HCT116 (cell line): ENCODE data around the gene CISD3. TPM values are rescaled to one million over a fixed set of nuclear protein-coding genes. Genes with fewer than 3 reads are reported as not detected.

ENCODE experiments used
- ATAC-seq: fragments of 200-7000 bp; cut with Tn5 transposase; 2 replicates; pipeline ENCODE4 v1.9.1; 2020; ENCODE audit warnings: mild to moderate bottlenecking, moderate library complexity
- BruUV-seq: library from RNA; stranded (reverse); fragments of 400-500 nt; replicated peaks from 2 replicates; lab custom pipeline; 2021; lab: Mats Ljungman, UMichigan
- CTCF ChIA-PET: fragments of 300-600 bp; sonication (Branson Sonifier 250); formaldehyde crosslinking; loops from one replicate; lab custom pipeline; 2021; ENCODE audit warnings: antibody characterized with exemption; lab: Charles Lee
- POLR2A ChIA-PET: fragments of 300-600, 350-600 bp; sonication (Branson Sonifier 250); formaldehyde crosslinking; loops from one replicate; lab custom pipeline; 2021; ENCODE audit warnings: antibody characterized with exemption; lab: Charles Lee
- RAD21 ChIA-PET, 2 experiments: fragments of 300-600 bp; sonication (Branson Sonifier 250); formaldehyde crosslinking; loops; one replicate each; lab custom pipeline; 2023; ENCODE audit warnings: low total read pairs in 2 of 2; ENCODE audit not compliant: uncharacterized antibody in 2 of 2, unreplicated experiment in 2 of 2, low non-redundant PET in 1 of 2; lab: Charles Lee
- DNase-seq: peaks from one replicate; pipeline ENCODE4 v3.0.0-alpha.2; 2010; ENCODE audit warnings: low read depth, low spot score
- H2AFZ ChIP-seq: fragments of 200-600 bp; shearing (Covaris generic), sonication (generic); 2 replicates; pipeline ENCODE4 v1.6.1; 2017; ENCODE audit warnings: low read depth, mixed run types, mixed read lengths, antibody characterized with exemption, low read length; ENCODE audit not compliant: poor library complexity, severe bottlenecking
- H3K27ac ChIP-seq: 2 replicates; pipeline ENCODE4 v1.5.1; 2012; ENCODE audit warnings: low read depth, low read length
- H3K27me3 ChIP-seq: fragments of 200-600 bp; sonication (generic); 2 replicates; pipeline ENCODE4 v1.6.1; 2016; ENCODE audit warnings: mixed run types, low read length, mixed read lengths; ENCODE audit not compliant: insufficient read depth
- H3K36me3 ChIP-seq, 2 experiments: fragments of 200-500 bp in 1 of 2; fragments of 200-600 bp in 1 of 2; sonication (Bioruptor generic) in 1 of 2; sonication (generic) in 1 of 2; 2 replicates each; pipeline versions ENCODE4 v1.5.1 to v1.6.1; 2014 to 2016; ENCODE audit warnings: low read length in 2 of 2, inconsistent platforms in 1 of 2, mixed read lengths in 1 of 2, mixed run types in 1 of 2; ENCODE audit not compliant: insufficient read depth in 2 of 2, control insufficient read depth in 1 of 2
- H3K4me1 ChIP-seq, 2 experiments: fragments of 200-600 bp in 1 of 2; sonication (generic) in 1 of 2; 2 replicates each; pipeline versions ENCODE4 v1.5.1 to v1.6.1; 2012 to 2017; ENCODE audit warnings: low read length in 2 of 2, inconsistent platforms in 1 of 2, mild to moderate bottlenecking in 1 of 2, mixed read lengths in 1 of 2, mixed run types in 1 of 2, moderate library complexity in 1 of 2; ENCODE audit not compliant: insufficient read depth in 2 of 2, control insufficient read depth in 1 of 2
- H3K4me2 ChIP-seq: fragments of 200-600 bp; sonication (generic); 2 replicates; pipeline ENCODE4 v1.6.1; 2017; ENCODE audit warnings: mixed run types, low read length, mixed read lengths
- H3K4me3 ChIP-seq, 2 experiments: fragments of 200-600 bp in 1 of 2; sonication (generic) in 1 of 2; replicated peaks in 1 of 2; 2 replicates each; pipeline ENCODE4 v1.5.1; 2011 to 2016; ENCODE audit warnings: low read length in 2 of 2, control low read depth in 1 of 2, low read depth in 1 of 2, mild to moderate bottlenecking in 1 of 2, mixed read lengths in 1 of 2, mixed run types in 1 of 2
- H3K79me2 ChIP-seq: fragments of 200-600 bp; sonication (generic); 2 replicates; pipeline ENCODE4 v1.6.1; 2017; ENCODE audit warnings: mild to moderate bottlenecking, mixed run types, low read length, moderate library complexity, mixed read lengths; ENCODE audit not compliant: insufficient read depth
- H3K9ac ChIP-seq: fragments of 200-600 bp; sonication (generic); 2 replicates; pipeline ENCODE4 v1.6.1; 2016; ENCODE audit warnings: low read length, mixed read lengths
- H3K9me2 ChIP-seq: fragments of 200-600 bp; sonication (generic), shearing (Covaris generic); 2 replicates; pipeline ENCODE4 v1.6.1; 2017; ENCODE audit warnings: mixed run types, mild to moderate bottlenecking, moderate library complexity; ENCODE audit not compliant: insufficient read depth
- H3K9me3 ChIP-seq, 2 experiments: fragments of 200-500 bp in 1 of 2; fragments of 200-600 bp in 1 of 2; sonication (Bioruptor generic) in 1 of 2; sonication (generic) in 1 of 2; 2 replicates each; pipeline ENCODE4 v1.6.1; 2014 to 2017; ENCODE audit warnings: low read length in 2 of 2, mixed read lengths in 2 of 2, inconsistent platforms in 1 of 2, low read depth in 1 of 2, mild to moderate bottlenecking in 1 of 2, mixed run types in 1 of 2, moderate library complexity in 1 of 2; ENCODE audit not compliant: control insufficient read depth in 1 of 2, insufficient read depth in 1 of 2
- H4K20me1 ChIP-seq: fragments of 200-600 bp; sonication (generic), shearing (Covaris generic); 2 replicates; pipeline ENCODE4 v1.6.1; 2017; ENCODE audit warnings: mixed run types, mild to moderate bottlenecking, moderate library complexity; ENCODE audit not compliant: insufficient read depth
- CTCF ChIP-seq, 3 experiments: fragments of 200-600 bp in 1 of 3; sonication (generic) in 1 of 3; IDR thresholded peaks in 2 of 3; conservative IDR thresholded peaks in 1 of 3; 2 replicates each; pipeline ENCODE4 v1.5.1; 2012 to 2017; ENCODE audit warnings: low read depth in 2 of 3, low read length in 2 of 3, antibody characterized with exemption in 1 of 3, borderline replicate concordance in 1 of 3, control low read depth in 1 of 3, mild to moderate bottlenecking in 1 of 3, mixed read lengths in 1 of 3, mixed run types in 1 of 3, moderate library complexity in 1 of 3; ENCODE audit not compliant: insufficient read depth in 1 of 3
- EZH2phosphoT487 ChIP-seq: fragments of 200-600 bp; IDR thresholded peaks from 2 replicates; pipeline ENCODE4 v1.6.1; 2018; ENCODE audit warnings: antibody characterized with exemption, borderline replicate concordance
- MAX ChIP-seq: IDR thresholded peaks from 2 replicates; pipeline ENCODE4 v1.6.1; 2012
- POLR2A ChIP-seq: IDR thresholded peaks from 2 replicates; pipeline ENCODE4 v1.7.0; 2011; ENCODE audit warnings: borderline replicate concordance; ENCODE audit not compliant: insufficient read depth, insufficient read length; ENCODE audit errors: extremely low read depth
- TCF7L2 ChIP-seq: IDR thresholded peaks from 2 replicates; pipeline ENCODE4 v1.7.0; 2011; ENCODE audit warnings: borderline replicate concordance, inconsistent platforms; ENCODE audit not compliant: insufficient read depth, insufficient read length; ENCODE audit errors: extremely low read depth
- YY1 ChIP-seq: IDR thresholded peaks from 2 replicates; pipeline ENCODE4 v1.6.1; 2011; ENCODE audit warnings: low read length, low read depth, moderate library complexity, mild to moderate bottlenecking; ENCODE audit not compliant: insufficient replicate concordance; ENCODE audit errors: extremely low read depth
- intact Hi-C: fragments of 100-400 bp; cut with micrococcal nuclease; formaldehyde crosslinking; loops from 2 replicates; pipeline ENCODE4 v1.10.0; 2022
- total RNA-seq: library from RNA; stranded (reverse); gene quantifications from one replicate; pipeline ENCODE4 v1.2.1, GENCODE V29; 2021; ENCODE audit not compliant: unreplicated experiment
- TF ChIP-seq, protein P1 (sequence below): IDR thresholded peaks from 2 replicates; pipeline ENCODE4 v1.6.1; 2011; ENCODE audit warnings: mild to moderate bottlenecking, low read length, moderate library complexity; ENCODE audit not compliant: insufficient replicate concordance; ENCODE audit errors: extremely low read depth

Gene CISD3
- total RNA-seq, 1 experiment from 2014 or later: 50.2 TPM

DNA sequence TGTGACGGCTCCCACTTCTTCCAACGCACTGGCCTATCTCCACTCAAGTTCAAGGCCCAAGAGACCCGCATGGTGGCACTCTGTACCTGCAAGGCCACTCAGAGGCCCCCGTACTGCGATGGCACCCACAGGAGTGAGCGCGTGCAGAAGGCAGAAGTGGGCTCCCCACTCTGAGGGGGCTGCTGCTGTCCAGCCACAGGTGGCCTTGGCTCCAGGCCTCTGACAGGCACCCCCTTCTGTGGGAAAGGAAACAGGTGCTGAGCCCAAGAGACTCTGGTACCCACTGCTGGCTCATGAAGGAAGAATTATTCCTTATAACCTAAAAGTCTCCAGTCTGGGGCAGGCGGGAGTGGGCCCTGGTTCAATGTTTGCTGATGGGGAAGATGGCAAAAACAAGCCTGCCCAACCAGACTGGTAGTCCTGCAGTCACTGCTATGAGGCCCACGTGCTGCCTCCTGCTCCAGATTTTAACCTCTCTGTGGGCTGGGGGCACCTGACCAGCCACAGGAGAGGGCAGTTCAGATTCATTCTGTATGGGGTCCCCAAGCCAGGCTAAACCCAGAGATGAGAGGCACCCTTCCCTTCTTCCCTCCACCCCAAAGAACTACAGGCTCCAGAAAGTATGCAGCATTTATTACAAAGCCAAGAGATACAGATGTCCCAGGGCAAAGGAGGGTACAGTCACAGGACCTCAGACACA lies 3.3 kb downstream of the CISD3 start:
- ChIA-PET CTCF (interaction anchor here (2.5 kb wide), 1 partner anchor 56 kb away, joined by 19 read pairs; no protein-coding TSS in a partner anchor), POLR2A (no interaction called here), RAD21 (no interaction called here)
- no TSS peak for BruUV-seq
- H3K9ac ChIP-seq: no peak overlapping the region
- H3K27me3 ChIP-seq: no peaks in the 10 kb centered on the region
- peaks cover 11 to 36% of the 10 kb centered on the region in 2 experiments; a peak in 3 of 4 replicates for H3K4me1 ChIP-seq
- no peak for ATAC-seq
- H3K36me3 ChIP-seq: peaks cover 13 to 37% of the 10 kb centered on the region in 2 experiments
- peak; percentile 19 for TF ChIP-seq POLR2A
- no peak for TF ChIP-seq YY1
- no peak for TF ChIP-seq TCF7L2
- no peak overlapping the region for H3K4me2 ChIP-seq
- intact Hi-C loops: loop anchor here (10.0 kb wide), 1 partner anchor 421 kb away; the partner anchor contains the start of gene PLXDC1
- no peaks in the 10 kb centered on the region for H4K20me1 ChIP-seq
- peak overlapping the region; percentile 47; the same call in 1 of the 2 replicates for H3K27ac ChIP-seq
- no peak overlapping the region for H3K4me3 ChIP-seq
- H3K79me2 ChIP-seq: peaks cover 37% of the 10 kb centered on the region
- H2AFZ ChIP-seq: no peak overlapping the region
- H3K9me3 ChIP-seq: no peaks in the 10 kb centered on the region
- H3K9me2 ChIP-seq: no peaks in the 10 kb centered on the region
- DNase-seq: no peak

- peak; percentile 24; the same call in 1 of the 2 replicates for ATAC-seq
- Histone ChIP-seq H3K27ac (peak overlapping the region; percentile 47; the same call in 1 of the 2 replicates), H3K4me3 (no peak overlapping the region), H3K79me2 (peaks cover 37% of the 10 kb centered on the region), H3K9me3 (no peaks in the 10 kb centered on the region), H2AFZ (no peak overlapping the region), H3K4me1 (peaks cover 11 to 32% of the 10 kb centered on the region in 2 experiments; a peak in 3 of 4 replicates)
- peak; percentile 24 for DNase-seq
- TF ChIP-seq TCF7L2: no peak
- TF ChIP-seq, protein P1, sequence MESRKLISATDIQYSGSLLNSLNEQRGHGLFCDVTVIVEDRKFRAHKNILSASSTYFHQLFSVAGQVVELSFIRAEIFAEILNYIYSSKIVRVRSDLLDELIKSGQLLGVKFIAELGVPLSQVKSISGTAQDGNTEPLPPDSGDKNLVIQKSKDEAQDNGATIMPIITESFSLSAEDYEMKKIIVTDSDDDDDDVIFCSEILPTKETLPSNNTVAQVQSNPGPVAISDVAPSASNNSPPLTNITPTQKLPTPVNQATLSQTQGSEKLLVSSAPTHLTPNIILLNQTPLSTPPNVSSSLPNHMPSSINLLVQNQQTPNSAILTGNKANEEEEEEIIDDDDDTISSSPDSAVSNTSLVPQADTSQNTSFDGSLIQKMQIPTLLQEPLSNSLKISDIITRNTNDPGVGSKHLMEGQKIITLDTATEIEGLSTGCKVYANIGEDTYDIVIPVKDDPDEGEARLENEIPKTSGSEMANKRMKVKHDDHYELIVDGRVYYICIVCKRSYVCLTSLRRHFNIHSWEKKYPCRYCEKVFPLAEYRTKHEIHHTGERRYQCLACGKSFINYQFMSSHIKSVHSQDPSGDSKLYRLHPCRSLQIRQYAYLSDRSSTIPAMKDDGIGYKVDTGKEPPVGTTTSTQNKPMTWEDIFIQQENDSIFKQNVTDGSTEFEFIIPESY: no peak
- TF ChIP-seq MAX: no peak
- TF ChIP-seq EZH2phosphoT487: no peak
- TF ChIP-seq CTCF (IDR thresholded peaks at IDR 0.05 in 2 of 3, conservative IDR thresholded peaks at IDR 0.05 in 1 of 3; ENCODE audit: borderline replicate concordance in 1 of 3, insufficient read depth in 1 of 3, low read depth in 2 of 3, low read length in 2 of 3): peak in 2 of 3 experiments; percentile 43 to 51; a peak in 4 of 6 replicates
- no peak for TF ChIP-seq YY1
- no peak for TF ChIP-seq POLR2A
- TF ChIP-seq, all 23 proteins: peak for 1
- ChIA-PET RAD21 (interaction anchor here in 1 of 2 experiments (0.7 to 1.4 kb wide), 2 partner anchors 45 to 56 kb away, joined by 3 to 4 read pairs; no protein-coding TSS in a partner anchor), POLR2A (interaction anchor here (0.8 kb wide), 1 partner anchor 9 kb away, joined by 3 read pairs; no protein-coding TSS in a partner anchor), CTCF (interaction anchor here (0.9 to 2.5 kb wide), 13 partner anchors 12 to 176 kb away, joined by 3 to 19 read pairs (median 4); partner anchors contain the start of gene PCGF2)
- Histone ChIP-seq H3K4me2 (no peak overlapping the region), H3K36me3 (peaks cover 17 to 44% of the 10 kb centered on the region in 2 experiments), H3K9ac (no peak overlapping the region), H3K27me3 (no peaks in the 10 kb centered on the region), H4K20me1 (no peaks in the 10 kb centered on the region), H3K9me2 (no peaks in the 10 kb centered on the region)
- intact Hi-C loops: loop anchor here (10.0 kb wide), 1 partner anchor 421 kb away; the partner anchor contains the start of gene PLXDC1
- BruUV-seq: no TSS peak
Observed at GRCh38 chr17:38733982-38734973, 4.1 kb downstream of the CISD3 start.
